Activated CD8-positive, alpha-beta memory T cell treated with anti-CD3 and anti-CD28 coated beads, Interleukin-2, amount 10 ng/mL, durations not matched to agents 7 days and 5 days (primary cell): ENCODE results near the gene IRAG1. TPM values are rescaled to one million over a fixed set of nuclear protein-coding genes. Genes with fewer than 3 reads are reported as not detected.

ENCODE experiments used
- ATAC-seq: fragments of 150-1000 bp; cut with Tn5 transposase; one replicate; pipeline ENCODE4 v1.10.0; 2021; ENCODE audit warnings: moderate library complexity
- CTCF ChIA-PET: fragments of 350-600 bp; sonication (Branson Sonifier 250); formaldehyde crosslinking; loops from one replicate; lab custom pipeline; 2021; ENCODE audit warnings: antibody characterized with exemption; lab: Charles Lee
- DNase-seq: peaks from one replicate; pipeline ENCODE4 v3.0.0-alpha.2; 2020
- H3K27ac Mint-ChIP-seq: one replicate; pipeline ENCODE4 v1.8.0; 2021; ENCODE audit warnings: mild to moderate bottlenecking, mixed read lengths
- H3K27me3 Mint-ChIP-seq: one replicate; pipeline ENCODE4 v1.8.0; 2021; ENCODE audit warnings: mixed read lengths
- H3K36me3 Mint-ChIP-seq: one replicate; pipeline ENCODE4 v1.8.0; 2021; ENCODE audit warnings: mild to moderate bottlenecking, mixed read lengths
- H3K4me1 Mint-ChIP-seq: one replicate; pipeline ENCODE4 v1.8.0; 2021; ENCODE audit warnings: mixed read lengths
- H3K4me3 Mint-ChIP-seq: one replicate; pipeline ENCODE4 v1.8.0; 2021; ENCODE audit warnings: mild to moderate bottlenecking, moderate library complexity, mixed read lengths
- H3K9me3 Mint-ChIP-seq: one replicate; pipeline ENCODE4 v1.8.0; 2022; ENCODE audit warnings: low read depth, mixed read lengths
- total RNA-seq, 2 experiments: library from RNA; stranded (reverse); gene quantifications; one replicate each; pipeline ENCODE4 v1.2.3, GENCODE V29; 2021

The IRAG1 gene
- total RNA-seq, 2 experiments from 2014 or later: not detected

- CTCF ChIA-PET: interaction anchor here (1.1 to 1.7 kb wide), 3 partner anchors 10 to 240 kb away, joined by 4 to 7 read pairs (median 6); partner anchors contain the start of gene RNF141
- no peaks in the 10 kb centered on the region for H3K36me3 Mint-ChIP-seq
- H3K9me3 Mint-ChIP-seq: no peaks in the 10 kb centered on the region
- peaks cover 9% of the 10 kb centered on the region for H3K4me1 Mint-ChIP-seq
- no peaks in the 10 kb centered on the region for H3K27me3 Mint-ChIP-seq
- H3K4me3 Mint-ChIP-seq: no peak overlapping the region
- ATAC-seq (no peak), DNase-seq (no peak)
- H3K27ac Mint-ChIP-seq: no peak overlapping the region
Measured at GRCh38 chr11:10646005-10646404, 47.5 kb downstream of the IRAG1 start.

DNA sequence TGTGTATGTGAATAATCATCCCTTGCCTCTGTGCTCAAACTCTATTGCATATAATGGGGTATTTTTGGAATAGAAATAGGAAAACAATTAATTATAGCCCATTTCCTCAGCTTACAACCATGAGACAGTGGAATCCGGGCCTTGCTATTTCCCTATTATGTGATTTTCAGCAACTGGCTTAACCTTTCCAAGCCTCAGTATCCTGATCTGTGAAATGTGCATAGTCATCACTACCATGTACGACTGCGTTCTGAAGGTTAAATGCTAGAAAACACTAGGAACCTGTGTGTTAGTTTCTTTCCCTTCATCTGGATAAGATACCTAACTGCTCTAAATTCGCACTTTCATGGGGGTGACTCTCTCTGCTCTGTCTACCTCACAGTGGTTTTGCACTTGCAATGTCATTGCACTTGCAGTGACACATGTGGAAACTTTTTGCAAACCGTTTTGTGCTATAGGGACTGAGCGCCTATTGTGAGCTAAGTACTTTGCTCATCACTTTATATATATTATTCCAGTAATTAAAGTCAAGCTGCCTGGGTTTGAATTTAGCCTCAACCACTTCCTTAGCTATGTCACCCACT lies 48.3 kb downstream of the IRAG1 start:
- CTCF ChIA-PET: interaction anchor here (1.3 kb wide), 1 partner anchor 104 kb away, joined by 4 read pairs; the partner anchor contains the start of gene RNF141
- H3K27ac Mint-ChIP-seq: no peak overlapping the region
- DNase-seq: no peak
- peaks cover 9% of the 10 kb centered on the region for H3K4me1 Mint-ChIP-seq
- H3K36me3 Mint-ChIP-seq: no peaks in the 10 kb centered on the region
- H3K4me3 Mint-ChIP-seq: no peak overlapping the region
- peaks cover 2% of the 10 kb centered on the region for H3K27me3 Mint-ChIP-seq
- no peaks in the 10 kb centered on the region for H3K9me3 Mint-ChIP-seq
- no peak for ATAC-seq

Other genes with a start within 250 kb of the IRAG1 start
- 10 to 100 TPM in 1 of 2 experiments, 1 to 10 TPM in 1; 8.8 to 13.4 TPM for gene AMPD3, start 238.5 kb downstream of the IRAG1 start, total RNA-seq
- gene RNF141, start 152.6 kb downstream of the IRAG1 start, total RNA-seq: 10 to 100 TPM in 1 of 2 experiments, 1 to 10 TPM in 1; 9.4 to 10.1 TPM
- not detected for gene LYVE1, start 125.1 kb downstream of the IRAG1 start, total RNA-seq
- 10 to 100 TPM; 33.9 to 44.6 TPM for gene CTR9, start 57.5 kb upstream of the IRAG1 start, total RNA-seq
- gene EIF4G2, start 115.2 kb upstream of the IRAG1 start, total RNA-seq: 100 to 1,000 TPM; 579 to 898 TPM
- 10 to 100 TPM; 34.9 to 35.5 TPM for gene ZBED5, start 164.3 kb upstream of the IRAG1 start, total RNA-seq